Measurements from ENCODE around the gene EGLN1. TPM values are rescaled to one million over a fixed set of nuclear protein-coding genes. Genes with fewer than 3 reads are reported as not detected.

Gene EGLN1
- total and polyA plus RNA-seq, 10 of the 15 experiments (the other 5 are each of a cell fraction or from before 2014, with no cell fraction given) = 2.4 to 46.6 (median 8.7) TPM

- 39% methylated on average over 4 of the region's 5 CpGs for WGBS (ENCODE audit: insufficient coverage, insufficient replicate concordance, low lambda C conversion rate, missing lambda C conversion rate)
- no peaks in the 10 kb centered on the region for H3K27me3 ChIP-seq (replicated peaks in 1 of 2; ENCODE audit: control insufficient read depth in 2 of 2, insufficient read depth in 2 of 2, low read length in 1 of 2)
- BruUV-seq (replicated peaks) = no TSS peak
- ChIA-PET RAD21 (ENCODE audit: unreplicated experiment) (no interaction called here), SMC1A (ENCODE audit: uncharacterized antibody, unreplicated experiment) (no interaction called here), CTCF (interaction anchor here (0.6 kb wide), 1 partner anchor 46 kb away, joined by 3 read pairs; no protein-coding TSS in a partner anchor), POLR2A (no interaction called here)
- no peak overlapping the region for H2AFZ ChIP-seq (ENCODE audit: control insufficient read depth, low read depth, low read length)
- no peaks in the 10 kb centered on the region for H3K79me2 ChIP-seq (ENCODE audit: control insufficient read depth, insufficient read depth, low read length)
- no peaks in the 10 kb centered on the region; the same call in 2 of the 3 replicates for H3K9me3 ChIP-seq (replicated peaks; ENCODE audit: control insufficient read depth, insufficient read depth, low read length)
- no peak for ATAC-seq
- no peaks in the 10 kb centered on the region for H4K20me1 ChIP-seq (ENCODE audit: control insufficient read depth, insufficient read depth)
- FAIRE-seq = no peak
- no peak overlapping the region for H3K4me3 ChIP-seq
- intact Hi-C loops (cut with micrococcal nuclease; ENCODE audit: unreplicated experiment) = no loop called here
- no peaks in the 10 kb centered on the region for H3K4me1 ChIP-seq (ENCODE audit: control insufficient read depth, insufficient read depth, low read length)
- TF ChIP-seq EZH2 (IDR thresholded peaks at IDR 0.05; ENCODE audit: borderline replicate concordance, control insufficient read depth, low read depth, low read length) = no peak
- no peak for TF ChIP-seq PKNOX1 (IDR thresholded peaks at IDR 0.05)
- no peak for TF ChIP-seq HDAC6 (IDR thresholded peaks at IDR 0.05; ENCODE audit: unreplicated experiment)
- TF ChIP-seq EP300 (IDR thresholded peaks at IDR 0.05; ENCODE audit: borderline replicate concordance in 1 of 2, control insufficient read depth in 1 of 2, low read depth in 2 of 2, low read length in 2 of 2) = no peak
- TF ChIP-seq NFYB (IDR thresholded peaks at IDR 0.05; ENCODE audit: insufficient read depth, low read depth, low read length) = no peak
- no peak for TF ChIP-seq YY1 (IDR thresholded peaks at IDR 0.05; ENCODE audit: low read depth, low read length)
- TF ChIP-seq MAX (IDR thresholded peaks at IDR 0.05; ENCODE audit: low read depth, low read length) = no peak
- no peak for TF ChIP-seq JUND (IDR thresholded peaks at IDR 0.05; ENCODE audit: low read depth, low read length)
- TF ChIP-seq TCF12 (IDR thresholded peaks at IDR 0.05; ENCODE audit: low read depth, low read length) = no peak
- no peak for TF ChIP-seq REST (IDR thresholded peaks at IDR 0.05; ENCODE audit: low read depth, low read length)
- H3K4me2 ChIP-seq (ENCODE audit: control insufficient read depth, insufficient read depth) = no peak overlapping the region
- no peak for DNase-seq (ENCODE audit: low read depth, low spot score)
- no peaks in the 10 kb centered on the region for H3K36me3 ChIP-seq (ENCODE audit: control insufficient read depth in 2 of 2, insufficient read depth in 2 of 2, low read length in 1 of 2)
- in situ Hi-C loops (cut with MboI) = no loop called here
- H3K27ac ChIP-seq (ENCODE audit: control insufficient read depth, insufficient read depth) = no peak overlapping the region
- H3K9ac ChIP-seq (ENCODE audit: control insufficient read depth, insufficient read depth, low read length) = no peak overlapping the region
These were observed 24.1 kb upstream of the EGLN1 start for GRCh38 chr1:231446138-231446537.

All from GM12878 (cell line).